Measurements from ENCODE around the gene SEMA3B. TPM values are rescaled to one million over a fixed set of nuclear protein-coding genes. Genes with fewer than 3 reads are reported as not detected.
"Not testable (repeated sequence)": the region's sequence is repeated elsewhere in the genome, so short reads cannot be mapped to it uniquely, and the experiment has no call there.

SEMA3B gene
- polyA plus RNA-seq, 3 donors from 2014 or later: not detected

DNA sequence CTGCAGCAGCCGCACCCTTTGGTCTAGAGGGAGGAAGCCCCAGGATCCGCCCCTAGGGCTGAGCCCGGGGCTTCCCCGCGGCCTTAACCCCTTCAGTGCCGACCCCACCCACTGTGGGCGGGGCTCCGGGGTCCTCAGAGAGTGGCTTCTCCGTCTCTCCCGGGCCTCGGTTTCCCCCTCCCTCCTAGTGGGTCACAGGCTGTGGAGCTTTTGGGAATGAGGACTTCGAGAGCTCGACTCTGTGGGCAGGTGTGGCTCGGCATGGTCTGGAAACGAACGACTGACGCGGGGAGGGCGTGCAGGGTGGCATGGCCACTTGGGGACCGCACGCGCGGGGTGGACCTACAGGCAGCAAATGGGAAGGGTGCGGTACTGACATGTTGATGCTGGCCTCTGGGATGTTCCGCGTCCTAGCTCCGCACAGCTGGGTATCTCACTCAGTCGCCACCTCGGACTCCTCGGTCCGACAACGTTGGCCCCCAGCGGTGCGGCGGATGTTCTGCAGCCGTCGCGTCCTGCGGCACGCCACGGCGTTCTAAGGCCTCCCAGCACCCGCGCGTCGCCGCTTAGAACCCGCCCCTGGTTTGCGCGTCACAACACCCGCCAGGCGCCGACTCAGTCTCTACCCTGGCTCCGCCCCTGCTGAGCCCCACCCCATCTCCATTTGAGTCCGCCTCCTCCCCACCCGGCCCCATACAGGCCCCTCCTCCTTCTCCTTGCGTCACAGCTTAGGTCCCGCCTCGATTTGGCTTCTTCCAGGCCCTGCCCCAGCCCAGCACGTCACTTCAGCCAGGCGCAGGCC is 30.1 kb downstream of the SEMA3B start, which contains the start of the genes HYAL3 and NAA80:
HYAL3 (minus strand) TSS at position 570 of the 802 bp plus-strand sequence. CDS start 3,803 bp downstream, outside the sequence.
NAA80 (minus strand) TSS at position 570 of the 802 bp plus-strand sequence. CDS start 1,942 bp downstream, outside the sequence.
- peak; percentile 100 for DNase-seq
- no peaks in the 10 kb centered on the region for H3K9me3 Mint-ChIP-seq
- peaks cover 27 to 34% of the 10 kb centered on the region in 2 donors for H3K4me1 Mint-ChIP-seq
- peak within 1 kb of the TSS; percentile 95 to 99 (median 98) for H3K27ac Mint-ChIP-seq
- peak within 1 kb of the TSS; percentile 92 to 98 (median 95) for H3K4me3 Mint-ChIP-seq
- H3K27me3 Mint-ChIP-seq (ENCODE audit: low read depth in 3 of 3): peaks cover 0 to 4% (median 0%) of the 10 kb centered on the region in 3 donors
- no peaks in the 10 kb centered on the region for H3K36me3 Mint-ChIP-seq

- Mint-ChIP-seq H3K36me3 (no peaks in the 10 kb centered on the region), H3K9me3 (no peaks in the 10 kb centered on the region), H3K27ac (peak overlapping the region; percentile 95 to 99 (median 98)), H3K4me3 (peak overlapping the region; percentile 92 to 98 (median 95)), H3K4me1 (peaks cover 27 to 34% of the 10 kb centered on the region in 2 donors), H3K27me3 (ENCODE audit: low read depth in 3 of 3) (peaks cover 0 to 4% (median 0%) of the 10 kb centered on the region in 3 donors)
- DNase-seq: no peak
Measured at GRCh38 chr3:50299638-50299928, 30.6 kb downstream of the SEMA3B start.

DNA sequence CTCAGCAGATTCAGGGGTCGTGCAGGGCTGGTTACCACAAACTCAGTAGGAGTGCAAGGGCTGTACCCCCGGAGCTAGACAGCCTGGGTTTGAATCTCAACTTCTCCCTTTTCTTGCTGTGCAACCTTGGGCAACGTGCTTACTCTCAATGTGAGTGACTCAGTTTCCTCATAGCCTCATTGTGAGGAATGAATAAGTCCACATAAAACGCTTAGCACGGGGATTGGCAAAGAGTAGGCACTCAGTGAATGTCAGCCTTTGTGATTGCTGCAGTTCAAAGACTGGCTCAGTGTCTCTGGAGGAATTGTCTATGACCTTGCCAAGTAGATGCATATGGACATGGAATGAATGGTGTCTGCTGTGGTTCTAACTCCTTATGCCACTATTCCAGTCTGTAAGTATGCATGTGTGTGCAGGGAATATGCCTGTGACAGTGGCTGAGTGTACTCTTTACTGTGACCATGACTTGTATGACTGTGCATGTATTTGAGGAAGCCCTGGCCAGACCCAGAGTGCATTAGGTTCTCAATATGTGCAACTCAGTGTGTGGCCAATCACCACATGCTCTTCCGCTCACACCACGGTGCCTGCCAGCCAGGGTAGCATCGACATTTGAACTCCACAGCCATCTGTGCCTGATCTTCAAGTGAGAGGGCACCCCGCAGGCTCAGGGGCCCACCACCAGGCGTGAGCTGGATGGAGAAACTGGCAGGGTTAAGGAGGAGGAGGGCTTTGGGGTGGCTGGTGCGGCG is 31.2 kb downstream of the SEMA3B start:
- peak overlapping the region; percentile 95 to 99 (median 98) for H3K27ac Mint-ChIP-seq
- DNase-seq: no peak

GRCh38 chr3:50300681-50301254 is 31.8 kb downstream of the SEMA3B start:
- Mint-ChIP-seq H3K9me3 (no peaks in the 10 kb centered on the region), H3K27me3 (ENCODE audit: low read depth in 3 of 3) (peaks cover 0 to 4% (median 0%) of the 10 kb centered on the region in 3 donors), H3K4me3 (peak overlapping the region; percentile 39 to 98 (median 95)), H3K36me3 (no peaks in the 10 kb centered on the region), H3K27ac (peak overlapping the region; percentile 95 to 99 (median 98)), H3K4me1 (peaks cover 27 to 34% of the 10 kb centered on the region in 2 donors)
- no peak for DNase-seq

More for the DNA sequence above, 31.2 kb downstream of the SEMA3B start:
- Mint-ChIP-seq H3K36me3 (no peaks in the 10 kb centered on the region), H3K9me3 (no peaks in the 10 kb centered on the region), H3K27me3 (ENCODE audit: low read depth in 3 of 3) (peaks cover 0 to 4% (median 0%) of the 10 kb centered on the region in 3 donors), H3K4me3 (peak overlapping the region; percentile 92 to 98 (median 95)), H3K4me1 (peaks cover 27 to 34% of the 10 kb centered on the region in 2 donors)

GRCh38 chr3:50302095-50303012 is 33.4 kb downstream of the SEMA3B start:
- no peaks in the 10 kb centered on the region for H3K9me3 Mint-ChIP-seq
- H3K36me3 Mint-ChIP-seq: no peaks in the 10 kb centered on the region
- no peak for DNase-seq
- no peak overlapping the region for H3K4me3 Mint-ChIP-seq
- H3K4me1 Mint-ChIP-seq: peaks cover 27 to 33% of the 10 kb centered on the region in 2 donors
- no peak overlapping the region for H3K27ac Mint-ChIP-seq
- peaks cover 0 to 4% (median 0%) of the 10 kb centered on the region in 3 donors for H3K27me3 Mint-ChIP-seq (ENCODE audit: low read depth in 3 of 3)

- Mint-ChIP-seq H3K9me3 (no peaks in the 10 kb centered on the region), H3K27me3 (ENCODE audit: low read depth in 3 of 3) (peaks cover 0 to 4% (median 0%) of the 10 kb centered on the region in 3 donors), H3K36me3 (no peaks in the 10 kb centered on the region), H3K27ac (no peak within 1 kb of the TSS), H3K4me1 (peaks cover 21 to 26% of the 10 kb centered on the region in 2 donors), H3K4me3 (no peak within 1 kb of the TSS)
- no peak for DNase-seq
Measured at GRCh38 chr3:50303013-50303815, 34.3 kb downstream of the SEMA3B start, which contains the start of gene HYAL1. Gene HYAL1 (minus strand): TSS chr3:50303574. CDS start chr3:50302956, 618 bp downstream.

- no peak overlapping the region for H3K4me3 Mint-ChIP-seq
- H3K9me3 Mint-ChIP-seq: no peaks in the 10 kb centered on the region
- no peak for DNase-seq
- no peak overlapping the region for H3K27ac Mint-ChIP-seq
- H3K4me1 Mint-ChIP-seq: peaks cover 10 to 14% of the 10 kb centered on the region in 2 donors
- H3K27me3 Mint-ChIP-seq (ENCODE audit: low read depth in 3 of 3): peaks cover 0 to 3% (median 0%) of the 10 kb centered on the region in 3 donors
- no peaks in the 10 kb centered on the region for H3K36me3 Mint-ChIP-seq
Measured at GRCh38 chr3:50304601-50305000, 35.7 kb downstream of the SEMA3B start.

- H3K27ac Mint-ChIP-seq; H3K36me3 Mint-ChIP-seq; H3K27me3 Mint-ChIP-seq (ENCODE audit: low read depth in 3 of 3); H3K9me3 Mint-ChIP-seq; H3K4me3 Mint-ChIP-seq; DNase-seq: not testable (repeated sequence)
- peaks cover 17 to 18% of the 10 kb centered on the region in 2 donors for H3K4me1 Mint-ChIP-seq
Measured at GRCh38 chr3:50312041-50312440, 43.1 kb downstream of the SEMA3B start.

GRCh38 chr3:50314342-50314741 is 45.4 kb downstream of the SEMA3B start:
- no peak for DNase-seq
- Mint-ChIP-seq H3K4me3 (no peak overlapping the region), H3K27ac (peak overlapping the region in 2 of 6 donors; percentile 31 to 43), H3K36me3 (peaks cover 0 to 6% (median 4%) of the 10 kb centered on the region in 3 donors), H3K4me1 (peaks cover 32 to 34% of the 10 kb centered on the region in 2 donors), H3K9me3 (no peaks in the 10 kb centered on the region), H3K27me3 (ENCODE audit: low read depth in 3 of 3) (peaks cover 0 to 4% (median 3%) of the 10 kb centered on the region in 3 donors)

GRCh38 chr3:50314816-50315215 is 45.9 kb downstream of the SEMA3B start:
- Mint-ChIP-seq H3K36me3 (peaks cover 0 to 6% (median 4%) of the 10 kb centered on the region in 3 donors), H3K4me3 (no peak overlapping the region), H3K27me3 (ENCODE audit: low read depth in 3 of 3) (peaks cover 0 to 4% (median 3%) of the 10 kb centered on the region in 3 donors), H3K9me3 (no peaks in the 10 kb centered on the region), H3K4me1 (peaks cover 36 to 39% of the 10 kb centered on the region in 2 donors), H3K27ac (no peak overlapping the region)
- no peak for DNase-seq

DNA sequence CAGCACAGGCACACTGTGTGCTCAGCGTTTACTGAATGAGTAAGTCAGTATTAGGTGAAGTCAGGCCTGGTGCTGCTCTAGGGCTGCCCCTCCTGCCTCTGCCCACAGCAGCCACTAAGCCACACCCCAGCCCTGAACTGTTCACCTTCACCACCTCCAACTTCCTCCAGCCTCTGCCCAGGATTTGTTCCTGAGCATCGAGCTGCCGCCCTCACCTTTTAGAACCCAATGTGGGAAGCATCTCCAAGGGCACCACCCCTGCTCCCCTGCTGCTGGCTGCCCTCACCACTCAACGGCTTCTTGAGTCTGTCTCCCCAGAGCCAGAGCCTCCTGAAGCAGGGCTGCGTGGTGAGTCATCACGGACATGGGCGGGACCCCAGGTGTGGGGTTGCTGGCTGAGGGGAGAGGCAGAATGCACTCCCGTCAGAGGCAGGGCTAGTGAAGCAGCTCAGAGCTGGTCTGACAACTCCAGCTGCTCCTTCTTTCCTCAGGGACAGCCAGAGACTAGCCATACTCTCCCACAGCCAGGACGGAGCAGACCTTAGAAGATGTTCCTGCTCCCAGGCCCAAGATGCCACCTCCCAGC is 47.8 kb downstream of the SEMA3B start:
- peak overlapping the region; percentile 34 to 89 (median 70) for H3K27ac Mint-ChIP-seq
- no peaks in the 10 kb centered on the region for H3K9me3 Mint-ChIP-seq
- peak overlapping the region; percentile 45 to 70 (median 52) for H3K4me3 Mint-ChIP-seq
- H3K4me1 Mint-ChIP-seq: peaks cover 46 to 49% of the 10 kb centered on the region in 2 donors
- peaks cover 0 to 5% (median 4%) of the 10 kb centered on the region in 3 donors for H3K27me3 Mint-ChIP-seq (ENCODE audit: low read depth in 3 of 3)
- no peak for DNase-seq
- peaks cover 0 to 6% (median 4%) of the 10 kb centered on the region in 3 donors for H3K36me3 Mint-ChIP-seq

DNA sequence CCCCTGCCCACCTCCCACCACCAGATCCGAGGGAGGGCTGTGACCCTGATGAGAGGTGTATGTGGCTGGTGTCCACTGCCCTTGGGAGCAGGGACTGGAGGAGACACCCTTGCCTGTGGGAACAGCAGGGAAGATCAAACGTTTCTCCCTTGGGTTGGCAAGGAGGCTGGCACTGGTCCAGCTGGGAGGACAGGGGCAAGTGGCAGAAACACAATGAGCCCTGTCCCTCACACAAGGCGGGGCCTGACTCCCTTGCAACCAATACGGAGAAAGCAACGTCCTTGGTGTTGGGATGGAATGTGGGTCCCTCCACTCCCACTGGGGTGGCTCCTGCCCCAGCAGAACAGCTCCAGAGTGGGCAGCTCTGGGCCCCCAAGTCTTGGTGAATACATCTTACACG is 48.4 kb downstream of the SEMA3B start:
- no peak for DNase-seq
- Mint-ChIP-seq H3K9me3 (no peaks in the 10 kb centered on the region), H3K4me3 (peak overlapping the region in 1 of 5 donors; percentile 12), H3K27ac (peak overlapping the region in 1 of 6 donors; percentile 61), H3K4me1 (peaks cover 46 to 49% of the 10 kb centered on the region in 2 donors), H3K27me3 (ENCODE audit: low read depth in 3 of 3) (peaks cover 0 to 5% (median 4%) of the 10 kb centered on the region in 3 donors), H3K36me3 (peaks cover 0 to 6% (median 4%) of the 10 kb centered on the region in 3 donors)
